GM18499 (cell line): ENCODE results near the gene GBGT1.

ENCODE experiments used
- ATAC-seq: cut with Tn5 transposase; IDR thresholded peaks from one replicate; pipeline ENCODE4 v1.9.1; 2021; ENCODE audit warnings: moderate number of reproducible peaks; ENCODE audit not compliant: insufficient read depth, unreplicated experiment

Gene GBGT1

GRCh38 chr9:133130685-133131244, 32.9 kb downstream of the GBGT1 start:
- ATAC-seq, result no peak

- no peak for ATAC-seq
Measured at GRCh38 chr9:133129001-133129795, 34.5 kb downstream of the GBGT1 start.

- ATAC-seq, result no peak
Measured at GRCh38 chr9:133128152-133128551, 35.6 kb downstream of the GBGT1 start.

GRCh38 chr9:133127340-133127981, 36.3 kb downstream of the GBGT1 start:
- ATAC-seq, result no peak

- ATAC-seq, result no peak
Measured at GRCh38 chr9:133126697-133127339, 36.9 kb downstream of the GBGT1 start.

GRCh38 chr9:133125941-133126696, 37.6 kb downstream of the GBGT1 start:
- ATAC-seq, result no peak

GRCh38 chr9:133124907-133125275, 38.8 kb downstream of the GBGT1 start:
- no peak for ATAC-seq

GRCh38 chr9:133124123-133124906, 39.4 kb downstream of the GBGT1 start:
- ATAC-seq, result no peak

GRCh38 chr9:133122935-133123611, 40.6 kb downstream of the GBGT1 start:
- ATAC-seq, result no peak

- ATAC-seq, result no peak
Measured at GRCh38 chr9:133122605-133122934, 41.1 kb downstream of the GBGT1 start.

- ATAC-seq, result no peak
Measured at GRCh38 chr9:133121915-133122550, 41.7 kb downstream of the GBGT1 start.

GRCh38 chr9:133121198-133121914, 42.4 kb downstream of the GBGT1 start, which contains the start of gene RALGDS:
TSS of gene RALGDS (minus strand) at chr9:133121240. CDS start at chr9:133121154, 86 bp downstream.
- ATAC-seq, result no peak

- ATAC-seq, result no peak
Measured at GRCh38 chr9:133120501-133121197, 43.1 kb downstream of the GBGT1 start.

- ATAC-seq, result no peak
Measured at GRCh38 chr9:133119846-133120500, 43.7 kb downstream of the GBGT1 start.

GRCh38 chr9:133119103-133119845, 44.4 kb downstream of the GBGT1 start:
- ATAC-seq, result no peak

GRCh38 chr9:133118568-133118967, 45.1 kb downstream of the GBGT1 start:
- ATAC-seq, result no peak
